PC-3 (cell line): Measurements from ENCODE around the gene KIDINS220. TPM values are rescaled to one million over a fixed set of nuclear protein-coding genes. Genes with fewer than 3 reads are reported as not detected.

Source experiments
- ATAC-seq: fragments of 200-7000 bp; cut with Tn5 transposase; 2 replicates; pipeline ENCODE4 v1.9.1; 2020; ENCODE audit warnings: mild to moderate bottlenecking, moderate library complexity
- BruUV-seq: library from RNA; stranded (reverse); fragments of 400-500 nt; replicated peaks from 2 replicates; lab custom pipeline; 2021; lab: Mats Ljungman, UMichigan
- CTCF ChIA-PET: fragments of 300-600 bp; sonication (Branson Sonifier 250); formaldehyde crosslinking; loops from one replicate; lab custom pipeline; 2022; ENCODE audit warnings: antibody characterized with exemption; lab: Charles Lee
- POLR2A ChIA-PET: fragments of 300-600 bp; sonication (Branson Sonifier 250); formaldehyde crosslinking; loops from one replicate; lab custom pipeline; 2022; ENCODE audit warnings: antibody characterized with exemption; ENCODE audit not compliant: unreplicated experiment; lab: Charles Lee
- DNase-seq: peaks from one replicate; pipeline ENCODE4 v3.0.0-alpha.2; 2015
- H2AFZ ChIP-seq: fragments of 300-600 bp; sonication (generic); 2 replicates; pipeline ENCODE4 v1.6.0; 2016; ENCODE audit warnings: antibody characterized with exemption, low read length
- H3F3A ChIP-seq: fragments of 300-600 bp; sonication (generic); one replicate; pipeline ENCODE4 v1.6.0; 2017; ENCODE audit warnings: antibody characterized with exemption, low read length, control low read depth, mild to moderate bottlenecking; ENCODE audit not compliant: unreplicated experiment
- H3K27ac ChIP-seq: fragments of 300-600 bp; sonication (generic); 2 replicates; pipeline ENCODE4 v1.5.1; 2016; ENCODE audit warnings: mild to moderate bottlenecking, low read length
- H3K27me3 ChIP-seq: fragments of 300-600 bp; sonication (generic); 2 replicates; pipeline ENCODE4 v1.6.1; 2016; ENCODE audit warnings: low read length, mixed read lengths
- H3K36me3 ChIP-seq: fragments of 300-600 bp; sonication (generic); 2 replicates; pipeline ENCODE4 v1.6.1; 2016; ENCODE audit warnings: low read depth, mixed run types, low read length, mixed read lengths
- H3K4me1 ChIP-seq: fragments of 300-600 bp; sonication (generic); 2 replicates; pipeline ENCODE4 v1.5.1; 2016; ENCODE audit warnings: low read length; ENCODE audit not compliant: insufficient read depth
- H3K4me2 ChIP-seq: fragments of 300-600 bp; sonication (generic); 2 replicates; pipeline ENCODE4 v1.6.0; 2016; ENCODE audit warnings: low read length
- H3K4me3 ChIP-seq: fragments of 300-600 bp; sonication (generic); 2 replicates; pipeline ENCODE4 v1.5.1; 2016; ENCODE audit warnings: mild to moderate bottlenecking, low read length, mixed read lengths
- H3K79me2 ChIP-seq: fragments of 300-600 bp; sonication (generic); 2 replicates; pipeline ENCODE4 v1.6.1; 2017; ENCODE audit warnings: low read length, mixed read lengths
- H3K9ac ChIP-seq: fragments of 300-600 bp; sonication (generic); 2 replicates; pipeline ENCODE4 v1.6.0; 2016; ENCODE audit warnings: mild to moderate bottlenecking, low read length
- H3K9me2 ChIP-seq: fragments of 300-600 bp; sonication (generic); replicated peaks from 2 replicates; pipeline ENCODE4 v1.6.1; 2016; ENCODE audit warnings: mixed run types, low read length, mixed read lengths
- H3K9me3 ChIP-seq: fragments of 300-600 bp; sonication (generic); 2 replicates; pipeline ENCODE4 v1.6.1; 2016; ENCODE audit warnings: low read length, mixed read lengths
- H4K20me1 ChIP-seq: fragments of 300-600 bp; sonication (generic); 2 replicates; pipeline ENCODE4 v1.6.1; 2016; ENCODE audit warnings: low read length, mixed read lengths
- CTCF ChIP-seq: fragments of 300-600 bp; sonication (generic); conservative IDR thresholded peaks from 2 replicates; pipeline ENCODE4 v1.5.1; 2017; ENCODE audit warnings: antibody characterized with exemption, low read depth, mild to moderate bottlenecking, low read length
- EZH2 ChIP-seq: fragments of 300-600 bp; sonication (generic); IDR thresholded peaks from one replicate; pipeline ENCODE4 v1.6.1; 2017; ENCODE audit warnings: antibody characterized with exemption, mild to moderate bottlenecking, low read length; ENCODE audit not compliant: unreplicated experiment
- EZH2phosphoT487 ChIP-seq: fragments of 300-600 bp; sonication (generic); IDR thresholded peaks from 2 replicates; pipeline ENCODE4 v1.6.1; 2018; ENCODE audit warnings: mild to moderate bottlenecking, antibody characterized with exemption, low read length, borderline replicate concordance
- intact Hi-C: fragments of 100-400 bp; cut with micrococcal nuclease; formaldehyde crosslinking; loops from 2 replicates; pipeline ENCODE4 v1.9.0; 2023
- total RNA-seq: library from RNA; depleted of rRNA; stranded (reverse); fragments of >200 nt; gene quantifications from 2 replicates; pipeline ENCODE4 v1.2.3, GENCODE V29; 2014

KIDINS220 gene
- total RNA-seq, 1 experiment from 2014 or later = 37.6 TPM

- DNase-seq = no peak
- Histone ChIP-seq H2AFZ (no peak overlapping the region), H3K9me2 (no peaks in the 10 kb centered on the region), H3K9ac (no peak overlapping the region), H3F3A (no peaks in the 10 kb centered on the region), H3K79me2 (no peaks in the 10 kb centered on the region), H3K36me3 (no peaks in the 10 kb centered on the region), H4K20me1 (no peaks in the 10 kb centered on the region), H3K4me3 (no peak overlapping the region), H3K4me1 (no peaks in the 10 kb centered on the region), H3K4me2 (no peak overlapping the region), H3K9me3 (no peaks in the 10 kb centered on the region), H3K27ac (no peak overlapping the region), H3K27me3 (no peaks in the 10 kb centered on the region)
- no peak for ATAC-seq
- no TSS peak for BruUV-seq
- TF ChIP-seq EZH2phosphoT487 = no peak
- TF ChIP-seq EZH2 = no peak
- TF ChIP-seq CTCF = no peak
- CTCF ChIA-PET = no interaction called here
- intact Hi-C loops = no loop called here
- POLR2A ChIA-PET = no interaction called here
These were observed 87.2 kb downstream of the KIDINS220 start for GRCh38 chr2:8750221-8750620.

GRCh38 chr2:8743261-8743660 lies 94.2 kb downstream of the KIDINS220 start:
- Histone ChIP-seq H2AFZ (no peak overlapping the region), H3K27ac (no peak overlapping the region), H3K9ac (no peak overlapping the region), H3K4me2 (no peak overlapping the region), H4K20me1 (no peaks in the 10 kb centered on the region), H3K4me1 (no peaks in the 10 kb centered on the region), H3K4me3 (no peak overlapping the region), H3K79me2 (no peaks in the 10 kb centered on the region), H3K9me3 (no peaks in the 10 kb centered on the region), H3K27me3 (no peaks in the 10 kb centered on the region), H3K36me3 (no peaks in the 10 kb centered on the region), H3K9me2 (no peaks in the 10 kb centered on the region), H3F3A (no peaks in the 10 kb centered on the region)
- intact Hi-C loops = no loop called here
- no TSS peak for BruUV-seq
- DNase-seq (no peak), ATAC-seq (no peak)
- ChIA-PET CTCF (interaction anchor here (0.5 kb wide), 1 partner anchor 1637 kb away, joined by 3 read pairs; no protein-coding TSS in a partner anchor), POLR2A (no interaction called here)
- TF ChIP-seq CTCF (no peak), EZH2phosphoT487 (no peak), EZH2 (no peak)

- H3F3A ChIP-seq = no peaks in the 10 kb centered on the region
- no peak overlapping the region for H3K4me2 ChIP-seq
- no peaks in the 10 kb centered on the region for H4K20me1 ChIP-seq
- ATAC-seq (no peak), DNase-seq (no peak)
- POLR2A ChIA-PET = no interaction called here
- no peaks in the 10 kb centered on the region for H3K36me3 ChIP-seq
- no peak overlapping the region for H3K27ac ChIP-seq
- BruUV-seq = no TSS peak
- no peak overlapping the region for H2AFZ ChIP-seq
- H3K4me3 ChIP-seq = no peak overlapping the region
- no peaks in the 10 kb centered on the region for H3K4me1 ChIP-seq
- H3K9me2 ChIP-seq = no peaks in the 10 kb centered on the region
- intact Hi-C loops = no loop called here
- H3K27me3 ChIP-seq = no peaks in the 10 kb centered on the region
- H3K9me3 ChIP-seq = no peaks in the 10 kb centered on the region
- H3K79me2 ChIP-seq = no peaks in the 10 kb centered on the region
- H3K9ac ChIP-seq = no peak overlapping the region
- CTCF ChIA-PET = no interaction called here
- TF ChIP-seq EZH2 (no peak), EZH2phosphoT487 (no peak), CTCF (no peak)
These were observed 97.3 kb downstream of the KIDINS220 start for GRCh38 chr2:8740136-8740535.
